Activated CD4-positive, alpha-beta T cell treated with anti-CD3 and anti-CD28 coated beads for 1 hour (primary cell): ENCODE measurements around the gene ABCB8.

ENCODE experiments used
- DNase-seq: peaks from one replicate; pipeline ENCODE4 v3.0.0-alpha.2; 2020

ABCB8 gene

DNA sequence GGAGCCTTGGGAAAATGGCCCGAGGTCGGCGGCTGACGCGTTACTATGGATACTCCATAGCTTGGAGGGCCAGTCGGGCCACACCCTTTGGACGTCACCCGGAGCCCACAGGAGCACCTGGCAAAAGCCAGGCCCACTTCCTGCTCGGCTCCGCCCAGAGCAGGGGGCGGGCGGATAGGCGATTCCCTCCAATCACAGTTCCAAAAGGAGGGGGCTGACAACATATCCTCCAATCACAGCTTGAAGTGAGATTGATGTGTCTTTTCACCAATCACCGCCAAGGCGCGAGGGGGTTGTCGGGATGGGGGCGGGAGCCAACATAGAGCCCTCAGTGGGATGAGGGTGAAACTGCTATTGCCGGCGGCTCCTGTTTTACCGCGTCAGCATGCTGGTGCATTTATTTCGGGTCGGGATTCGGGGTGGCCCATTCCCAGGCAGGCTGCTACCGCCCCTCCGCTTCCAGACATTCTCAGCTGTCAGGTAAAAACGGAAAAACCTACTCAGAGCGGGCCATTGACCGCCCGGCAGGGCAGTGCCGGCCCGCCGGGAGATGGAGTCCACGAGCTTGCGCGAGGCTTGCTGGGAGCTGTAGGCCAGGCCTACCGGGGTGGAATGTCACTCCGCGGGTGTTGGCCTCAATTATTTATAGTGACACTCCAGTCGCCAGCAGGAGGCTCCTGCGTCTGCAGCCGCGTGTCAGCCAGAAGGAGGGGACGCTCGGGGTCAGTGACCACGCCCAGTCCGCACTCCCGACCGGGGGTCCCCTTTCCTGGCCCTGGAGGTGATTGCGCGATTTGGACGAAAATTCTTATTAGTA, at the start of gene ABCB8:
TSS of gene ABCB8 (plus strand) at position 320 of the 817 bp plus-strand sequence. CDS start at position 386, 66 bp downstream.
- peak; percentile 96 for DNase-seq

- DNase-seq: no peak
Measured at GRCh38 chr7:150979713-150980390, 48.4 kb upstream of the ABCB8 start.

GRCh38 chr7:150980663-150981062, 47.6 kb upstream of the ABCB8 start:
- DNase-seq: no peak

DNA sequence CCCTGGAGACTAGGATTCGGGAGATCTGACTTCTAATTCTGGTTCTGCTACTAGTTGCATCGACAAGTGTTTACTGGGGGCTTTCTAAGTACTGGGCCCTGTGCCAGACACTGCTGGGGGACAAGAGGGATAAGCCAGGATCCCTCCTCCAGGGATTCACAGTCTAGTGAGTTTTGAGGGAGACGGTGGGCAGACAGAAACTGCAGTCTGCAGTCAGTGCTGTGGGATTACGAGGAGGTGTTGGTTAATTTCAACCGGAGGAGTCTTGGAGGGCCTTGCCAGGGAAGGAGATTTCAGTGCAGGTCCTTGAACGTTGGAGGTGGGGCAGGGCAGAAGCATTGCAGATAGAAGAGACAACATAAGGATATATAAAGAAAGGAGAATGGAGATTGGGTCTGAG, 46.6 kb upstream of the ABCB8 start:
- DNase-seq: no peak

- DNase-seq: no peak
Measured at GRCh38 chr7:150982351-150982750, 45.9 kb upstream of the ABCB8 start.

DNA sequence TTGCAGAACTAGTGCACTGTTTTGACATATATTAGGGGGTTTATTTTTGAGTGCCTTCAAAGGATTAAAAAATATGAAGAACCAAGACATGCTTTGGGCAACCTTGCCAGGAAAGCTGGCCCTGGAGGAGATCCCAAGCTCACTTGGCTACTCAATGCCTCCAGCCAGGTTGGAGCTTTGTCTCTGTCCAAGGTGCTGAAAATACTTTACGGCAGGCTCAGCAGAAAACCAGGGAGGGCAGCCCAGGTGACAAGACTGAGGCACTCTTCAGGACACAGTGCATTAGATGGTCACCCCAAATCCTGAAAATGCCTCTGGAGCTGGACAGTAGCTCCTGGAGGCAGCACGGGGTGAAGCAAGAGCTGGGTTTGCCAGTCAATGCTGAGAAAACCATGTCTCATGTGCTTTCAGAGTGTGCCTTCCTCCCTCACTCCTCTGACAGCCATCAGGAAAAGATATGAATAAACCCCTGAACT, 44.3 kb upstream of the ABCB8 start:
- no peak for DNase-seq

- DNase-seq: no peak
Measured at GRCh38 chr7:150986099-150986512, 42.1 kb upstream of the ABCB8 start.

GRCh38 chr7:150986556-150986955, 41.7 kb upstream of the ABCB8 start:
- DNase-seq: no peak

DNA sequence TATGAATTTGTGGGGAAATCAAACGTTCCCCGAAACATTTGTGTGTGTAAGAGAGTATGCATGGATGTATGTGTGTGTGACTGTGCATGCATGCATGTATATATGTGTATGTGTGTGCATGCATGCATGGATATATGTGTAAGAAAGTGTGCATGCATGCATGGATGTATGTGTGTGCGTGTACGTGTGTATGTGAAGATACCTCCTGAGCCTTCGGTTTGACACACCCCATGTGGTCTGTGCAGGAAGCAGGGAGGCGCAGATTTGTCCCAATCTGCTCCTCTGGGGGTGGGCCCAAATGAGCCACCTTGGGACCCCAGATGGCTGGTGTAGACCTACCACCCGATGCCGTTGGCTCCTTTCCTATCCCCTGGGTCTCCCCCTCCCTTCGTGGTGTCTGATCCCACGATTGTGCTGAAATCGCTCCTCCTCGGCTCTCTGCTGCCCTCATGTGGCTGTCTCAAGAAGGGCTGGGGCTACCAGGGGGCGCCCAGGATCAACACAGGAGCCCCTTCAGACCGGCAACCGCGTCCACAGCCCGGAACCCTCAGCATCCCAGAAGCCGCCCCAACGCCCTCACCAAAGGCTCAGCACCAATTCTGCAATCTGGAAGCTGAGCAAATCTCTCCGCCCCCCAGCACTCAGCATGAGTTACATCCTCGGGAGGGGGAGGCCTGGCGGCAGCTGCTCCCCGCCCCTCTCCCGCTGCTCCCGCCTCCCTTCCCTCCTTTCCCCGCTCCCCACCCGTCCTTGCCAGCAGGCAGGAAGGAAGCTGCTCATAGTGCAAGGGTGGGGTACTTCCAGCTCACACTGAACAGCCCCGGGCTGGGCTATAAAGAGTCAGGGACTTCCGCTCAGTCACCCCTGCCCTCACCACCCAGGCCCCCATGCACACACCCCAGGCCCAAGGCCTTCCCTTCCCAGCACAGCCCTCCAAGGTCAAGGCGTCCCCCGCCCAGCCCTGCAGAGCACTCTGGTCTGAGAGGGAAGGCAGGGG, 39.7 kb upstream of the ABCB8 start:
- DNase-seq: peak; percentile 55

DNA sequence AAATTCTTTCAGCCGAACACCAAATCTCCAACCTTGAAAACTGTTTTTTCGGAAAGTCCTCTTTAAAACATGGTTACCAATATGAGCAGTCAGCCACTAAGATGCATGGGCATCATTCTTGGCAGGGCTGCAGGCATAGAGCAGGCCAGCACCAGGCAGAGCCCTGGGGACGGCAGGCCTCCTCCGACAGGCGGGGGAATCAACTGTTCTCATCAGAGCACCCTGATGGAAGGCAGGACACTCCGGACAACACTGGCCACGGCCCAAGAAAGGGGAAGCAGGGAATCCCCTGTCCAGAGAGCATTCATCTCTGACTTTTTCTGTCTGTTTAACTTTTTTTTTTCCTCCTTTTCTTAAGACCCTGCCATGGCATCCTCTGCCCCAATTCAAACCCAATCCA, 38.8 kb upstream of the ABCB8 start:
- no peak for DNase-seq

GRCh38 chr7:150990416-150991186, 37.6 kb upstream of the ABCB8 start, which contains the start of gene NOS3:
Gene NOS3 (plus strand): TSS chr7:150991017. CDS start chr7:150993804, 2,787 bp downstream.
- DNase-seq: no peak

DNA sequence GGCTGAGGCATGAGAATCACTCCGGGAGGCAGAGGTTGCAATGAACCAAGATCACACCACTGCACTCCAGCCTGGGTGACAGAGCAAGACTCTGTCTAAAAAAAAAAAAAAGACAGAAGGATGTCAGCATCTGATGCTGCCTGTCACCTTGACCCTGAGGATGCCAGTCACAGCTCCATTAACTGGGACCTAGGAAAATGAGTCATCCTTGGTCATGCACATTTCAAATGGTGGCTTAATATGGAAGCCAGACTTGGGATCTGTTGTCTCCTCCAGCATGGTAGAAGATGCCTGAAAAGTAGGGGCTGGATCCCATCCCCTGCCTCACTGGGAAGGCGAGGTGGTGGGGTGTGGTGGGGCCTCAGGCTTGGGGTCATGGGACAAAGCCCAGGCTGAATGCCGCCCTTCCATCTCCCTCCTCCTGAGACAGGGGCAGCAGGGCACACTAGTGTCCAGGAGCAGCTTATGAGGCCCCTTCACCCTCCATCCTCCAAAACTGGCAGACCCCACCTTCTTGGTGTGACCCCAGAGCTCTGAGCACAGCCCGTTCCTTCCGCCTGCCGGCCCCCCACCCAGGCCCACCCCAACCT, 36.1 kb upstream of the ABCB8 start:
- DNase-seq: no peak

- DNase-seq: no peak
Measured at GRCh38 chr7:150992833-150993302, 35.4 kb upstream of the ABCB8 start.

DNA sequence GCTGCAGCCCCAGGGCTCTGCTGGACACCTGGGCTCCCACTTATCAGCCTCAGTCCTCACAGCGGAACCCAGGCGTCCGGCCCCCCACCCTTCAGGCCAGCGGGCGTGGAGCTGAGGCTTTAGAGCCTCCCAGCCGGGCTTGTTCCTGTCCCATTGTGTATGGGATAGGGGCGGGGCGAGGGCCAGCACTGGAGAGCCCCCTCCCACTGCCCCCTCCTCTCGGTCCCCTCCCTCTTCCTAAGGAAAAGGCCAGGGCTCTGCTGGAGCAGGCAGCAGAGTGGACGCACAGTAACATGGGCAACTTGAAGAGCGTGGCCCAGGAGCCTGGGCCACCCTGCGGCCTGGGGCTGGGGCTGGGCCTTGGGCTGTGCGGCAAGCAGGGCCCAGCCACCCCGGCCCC, 34.7 kb upstream of the ABCB8 start:
- no peak for DNase-seq

GRCh38 chr7:150994141-150994837, 34.0 kb upstream of the ABCB8 start:
- no peak for DNase-seq

- no peak for DNase-seq
Measured at GRCh38 chr7:150994838-150995510, 33.3 kb upstream of the ABCB8 start.

DNA sequence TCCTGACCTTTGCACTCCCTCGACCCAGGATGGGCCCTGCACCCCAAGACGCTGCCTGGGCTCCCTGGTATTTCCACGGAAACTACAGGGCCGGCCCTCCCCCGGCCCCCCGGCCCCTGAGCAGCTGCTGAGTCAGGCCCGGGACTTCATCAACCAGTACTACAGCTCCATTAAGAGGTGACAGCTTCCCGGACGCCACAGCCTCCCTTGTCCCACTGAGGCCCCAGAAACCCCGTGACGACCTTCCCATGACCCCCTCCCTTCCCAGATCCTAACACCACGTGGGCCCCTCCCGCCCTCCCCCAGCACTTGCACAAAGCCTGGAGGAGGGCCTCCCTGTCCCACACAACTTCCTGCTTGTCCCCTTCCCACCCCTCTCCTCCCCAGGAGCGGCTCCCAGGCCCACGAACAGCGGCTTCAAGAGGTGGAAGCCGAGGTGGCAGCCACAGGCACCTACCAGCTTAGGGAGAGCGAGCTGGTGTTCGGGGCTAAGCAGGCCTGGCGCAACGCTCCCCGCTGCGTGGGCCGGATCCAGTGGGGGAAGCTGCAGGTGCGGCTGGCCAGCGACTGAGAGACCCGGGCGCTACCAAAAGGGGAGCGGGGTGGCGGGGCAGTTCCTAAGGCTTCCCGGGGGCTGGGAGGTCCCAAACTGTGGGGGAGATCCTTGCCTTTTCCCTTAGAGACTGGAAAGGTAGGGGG, 31.7 kb upstream of the ABCB8 start:
- no peak for DNase-seq

DNA sequence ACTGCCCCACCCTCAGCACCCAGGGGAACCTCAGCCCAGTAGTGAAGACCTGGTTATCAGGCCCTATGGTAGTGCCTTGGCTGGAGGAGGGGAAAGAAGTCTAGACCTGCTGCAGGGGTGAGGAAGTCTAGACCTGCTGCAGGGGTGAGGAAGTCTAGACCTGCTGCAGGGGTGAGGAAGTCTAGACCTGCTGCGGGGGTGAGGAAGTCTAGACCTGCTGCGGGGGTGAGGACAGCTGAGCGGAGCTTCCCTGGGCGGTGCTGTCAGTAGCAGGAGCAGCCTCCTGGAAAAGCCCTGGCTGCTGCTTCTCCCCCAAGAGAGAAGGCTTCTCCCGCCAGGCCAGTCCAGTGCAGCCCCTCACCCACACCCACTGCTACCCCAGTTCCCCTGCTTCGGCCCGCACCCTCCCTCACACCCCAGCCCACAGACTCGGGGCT, 31.2 kb upstream of the ABCB8 start:
- DNase-seq: no peak

DNA sequence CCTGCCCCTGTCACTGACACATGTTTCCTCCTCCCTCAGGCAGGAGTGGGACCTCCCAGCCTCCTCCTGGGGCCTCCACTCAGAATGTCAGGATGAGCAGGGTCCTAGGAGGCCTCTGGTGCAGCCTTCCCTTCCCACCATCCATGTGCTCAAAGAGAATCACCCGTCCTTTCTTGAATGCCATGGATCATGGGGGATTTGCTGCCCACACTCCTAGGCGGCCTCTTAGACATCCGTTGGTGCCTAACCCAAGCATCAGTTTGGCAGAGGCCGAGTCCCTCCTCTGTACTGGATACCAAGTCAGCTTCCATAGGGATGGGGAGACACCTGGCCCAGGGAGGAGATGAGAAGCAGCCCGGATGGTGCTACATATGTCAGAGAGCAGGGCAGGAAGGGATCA, 30.4 kb upstream of the ABCB8 start:
- no peak for DNase-seq

DNA sequence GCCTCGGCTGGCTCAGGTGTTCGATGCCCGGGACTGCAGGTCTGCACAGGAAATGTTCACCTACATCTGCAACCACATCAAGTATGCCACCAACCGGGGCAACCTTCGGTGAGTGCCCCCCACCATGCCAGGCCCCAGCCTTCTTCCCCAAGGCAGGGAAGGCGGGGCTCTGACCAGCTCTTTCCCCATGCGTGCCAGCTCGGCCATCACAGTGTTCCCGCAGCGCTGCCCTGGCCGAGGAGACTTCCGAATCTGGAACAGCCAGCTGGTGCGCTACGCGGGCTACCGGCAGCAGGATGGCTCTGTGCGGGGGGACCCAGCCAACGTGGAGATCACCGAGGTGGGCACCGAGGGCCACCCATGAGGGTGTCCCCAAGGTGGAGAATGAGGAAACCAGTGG, 29.9 kb upstream of the ABCB8 start:
- no peak for DNase-seq
